ENCODE results near the gene STRN4.

- no peak for TF ChIP-seq CTCF (IDR thresholded peaks at IDR 0.05)
- TF ChIP-seq SIN3A (IDR thresholded peaks at IDR 0.05; ENCODE audit: borderline replicate concordance, insufficient read depth, low read depth, low read length): no peak
- no peak for TF ChIP-seq POLR2AphosphoS5 (IDR thresholded peaks at IDR 0.05; ENCODE audit: low read depth, low read length)
- TF ChIP-seq REST (IDR thresholded peaks at IDR 0.05; ENCODE audit: insufficient read depth in 1 of 2, low read depth in 2 of 2, low read length in 1 of 2): no peak
Measured at GRCh38 chr19:46719629-46720502, 26.4 kb downstream of the STRN4 start.

All from Panc1 (cell line).